Prostate gland (tissue), 2 donors: ENCODE data around the gene PLCG2. TPM values are rescaled to one million over a fixed set of nuclear protein-coding genes. Genes with fewer than 3 reads are reported as not detected.

Experiments used
- DNase-seq: peaks from one replicate; pipeline ENCODE4 v3.0.0-alpha.2; 2019; ENCODE audit warnings: low spot score
- H3K27ac ChIP-seq, 2 donors: fragments of 200-600 bp; sonication (generic); 2 replicates each; pipeline ENCODE4 v1.5.1; 2017 to 2019
- H3K27me3 ChIP-seq: fragments of 200-600 bp; sonication (generic); replicated peaks from 2 replicates; pipeline ENCODE4 v1.5.1; 2019; ENCODE audit not compliant: insufficient read depth
- H3K36me3 ChIP-seq, 2 donors: fragments of 200-600 bp; sonication (generic); 1 replicate in 1 of 2; 2 replicates in 1 of 2; pipeline versions ENCODE4 v1.5.1 to v1.8.1; 2017 to 2019
- H3K4me1 ChIP-seq: fragments of 200-600 bp; sonication (generic); replicated peaks from 2 replicates; pipeline ENCODE4 v1.5.1; 2019
- H3K4me3 ChIP-seq, 2 donors: fragments of 200-600 bp; sonication (generic); 2 replicates each; pipeline ENCODE4 v1.5.1; 2017 to 2019
- H3K9me3 ChIP-seq: fragments of 200-600 bp; sonication (generic); 2 replicates; pipeline ENCODE4 v1.5.1; 2017
- POLR2A ChIP-seq: fragments of 450-650 bp; IDR thresholded peaks from one replicate; pipeline ENCODE4 v1.6.1; 2016; ENCODE audit warnings: antibody characterized with exemption, mild to moderate bottlenecking
- POLR2AphosphoS5 ChIP-seq: sonication (generic); formaldehyde crosslinking; IDR thresholded peaks from one replicate; pipeline ENCODE4 v1.6.1; 2017; ENCODE audit warnings: antibody characterized with exemption
- WGBS: methylation state at CpG from one replicate; pipeline ENCODE4 v1.1.5; 2018; 5-methylcytosine and 5-hydroxymethylcytosine counted together
- intact Hi-C: fragments of 100-400 bp; cut with DNase I; formaldehyde crosslinking; loops from one replicate; pipeline ENCODE4 v1.14.2; 2022
- total RNA-seq, 2 donors: library from RNA; depleted of rRNA; stranded (reverse); fragments of >200 nt; gene quantifications; one replicate each; pipeline ENCODE4 v1.1.0, GENCODE V29; 2016
- TF ChIP-seq, protein P1 (sequence below), 4 experiments: fragments of 200-600 bp in 2 of 4; fragments of 450-650 bp in 2 of 4; sonication (generic) in 2 of 4; IDR thresholded peaks; 1 replicate in 3 of 4; 2 replicates in 1 of 4; pipeline ENCODE4 v1.5.1; 2016 to 2019; ENCODE audit warnings: antibody characterized with exemption in 4 of 4, mild to moderate bottlenecking in 2 of 4, moderate library complexity in 2 of 4

PLCG2 gene
- total RNA-seq, 2 donors from 2014 or later: 10.3 to 12.8 TPM

GRCh38 chr16:81778231-81778630 lies 860 bp upstream of the PLCG2 start:
- WGBS: 74% methylated on average over 6 of the region's 6 CpGs
- DNase-seq: no peak
- TF ChIP-seq POLR2AphosphoS5: no peak
- no peak for TF ChIP-seq POLR2A
- TF ChIP-seq, protein P1, sequence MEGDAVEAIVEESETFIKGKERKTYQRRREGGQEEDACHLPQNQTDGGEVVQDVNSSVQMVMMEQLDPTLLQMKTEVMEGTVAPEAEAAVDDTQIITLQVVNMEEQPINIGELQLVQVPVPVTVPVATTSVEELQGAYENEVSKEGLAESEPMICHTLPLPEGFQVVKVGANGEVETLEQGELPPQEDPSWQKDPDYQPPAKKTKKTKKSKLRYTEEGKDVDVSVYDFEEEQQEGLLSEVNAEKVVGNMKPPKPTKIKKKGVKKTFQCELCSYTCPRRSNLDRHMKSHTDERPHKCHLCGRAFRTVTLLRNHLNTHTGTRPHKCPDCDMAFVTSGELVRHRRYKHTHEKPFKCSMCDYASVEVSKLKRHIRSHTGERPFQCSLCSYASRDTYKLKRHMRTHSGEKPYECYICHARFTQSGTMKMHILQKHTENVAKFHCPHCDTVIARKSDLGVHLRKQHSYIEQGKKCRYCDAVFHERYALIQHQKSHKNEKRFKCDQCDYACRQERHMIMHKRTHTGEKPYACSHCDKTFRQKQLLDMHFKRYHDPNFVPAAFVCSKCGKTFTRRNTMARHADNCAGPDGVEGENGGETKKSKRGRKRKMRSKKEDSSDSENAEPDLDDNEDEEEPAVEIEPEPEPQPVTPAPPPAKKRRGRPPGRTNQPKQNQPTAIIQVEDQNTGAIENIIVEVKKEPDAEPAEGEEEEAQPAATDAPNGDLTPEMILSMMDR (IDR thresholded peaks at IDR 0.05): no peak

DNA sequence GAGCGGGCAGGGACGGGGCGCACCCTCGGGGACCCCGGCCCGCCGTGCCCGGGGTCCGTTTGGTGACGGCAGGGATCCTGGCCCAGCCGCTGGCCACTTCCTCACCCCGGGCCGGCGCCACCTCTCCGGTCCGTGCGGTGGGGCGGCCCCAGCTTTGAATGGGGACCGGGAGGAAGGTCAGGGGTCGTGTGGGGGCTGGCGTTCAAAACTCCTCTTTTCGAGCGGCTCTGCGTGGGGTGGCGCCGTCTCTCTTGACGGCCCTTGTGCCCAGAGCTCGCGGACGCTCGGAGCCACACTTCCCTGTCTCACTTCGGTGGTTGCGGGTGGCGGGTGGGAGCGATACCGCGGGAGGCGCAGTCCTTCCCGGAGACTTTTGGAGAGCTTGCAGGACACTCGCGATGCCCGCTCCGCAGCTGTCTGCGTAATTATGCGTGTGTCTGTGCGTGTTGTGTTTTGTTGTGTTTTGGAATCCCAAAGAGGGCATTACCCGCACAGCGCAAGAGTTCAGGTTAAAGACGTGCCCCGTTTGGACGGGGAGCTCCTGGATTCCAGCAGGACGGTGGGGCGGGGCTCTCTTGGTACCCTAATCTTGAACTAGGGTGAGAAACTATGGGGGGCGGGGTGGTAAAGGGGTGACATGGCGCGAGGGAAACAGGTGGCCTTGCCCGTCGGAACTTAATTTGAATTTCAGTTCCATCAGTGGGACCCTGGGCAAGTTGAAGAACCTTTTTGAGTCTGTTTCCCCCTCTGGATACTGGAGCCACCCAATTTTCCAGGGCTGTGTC lies 637 bp downstream of the PLCG2 start:
- Histone ChIP-seq H3K27ac (peak overlapping the region in 1 of 2 donors; percentile 31), H3K4me3 (peak overlapping the region; percentile 41 to 63), H3K9me3 (no peaks in the 10 kb centered on the region), H3K36me3 (no peaks in the 10 kb centered on the region), H3K4me1 (no peaks in the 10 kb centered on the region), H3K27me3 (no peaks in the 10 kb centered on the region)
- no peak for DNase-seq
- TF ChIP-seq POLR2A (no peak), POLR2AphosphoS5 (no peak)
- TF ChIP-seq, protein P1 (IDR thresholded peaks at IDR 0.05): no peak
- 6% methylated on average over 56 of the region's 58 CpGs for WGBS
- intact Hi-C loops: no loop called here

More at GRCh38 chr16:81778231-81778630, 860 bp upstream of the PLCG2 start:
- Histone ChIP-seq H3K36me3 (no peaks in the 10 kb centered on the region), H3K9me3 (no peaks in the 10 kb centered on the region), H3K4me1 (no peaks in the 10 kb centered on the region), H3K4me3 (no peak overlapping the region), H3K27me3 (no peaks in the 10 kb centered on the region), H3K27ac (no peak overlapping the region)
- intact Hi-C loops: no loop called here

GRCh38 chr16:81780350-81780749 lies 1.3 kb downstream of the PLCG2 start:
- Histone ChIP-seq H3K4me1 (no peaks in the 10 kb centered on the region), H3K27ac (no peak overlapping the region), H3K27me3 (no peaks in the 10 kb centered on the region), H3K36me3 (no peaks in the 10 kb centered on the region), H3K4me3 (no peak overlapping the region), H3K9me3 (no peaks in the 10 kb centered on the region)
- TF ChIP-seq POLR2A (no peak), POLR2AphosphoS5 (no peak)
- TF ChIP-seq, protein P1 (IDR thresholded peaks at IDR 0.05): no peak
- WGBS: 80% methylated on average over 8 of the region's 8 CpGs
- no peak for DNase-seq
- intact Hi-C loops: no loop called here

- Histone ChIP-seq H3K27me3 (no peaks in the 10 kb centered on the region), H3K4me3 (no peak overlapping the region)
- WGBS: 98% methylated on average over 3 of the region's 3 CpGs
Observed at GRCh38 chr16:81782236-81782635, 3.1 kb downstream of the PLCG2 start.

More at GRCh38 chr16:81782236-81782635, 3.1 kb downstream of the PLCG2 start:
- TF ChIP-seq POLR2AphosphoS5: no peak
- TF ChIP-seq, protein P1 (IDR thresholded peaks at IDR 0.05): no peak
- TF ChIP-seq POLR2A: no peak
- no peaks in the 10 kb centered on the region for H3K36me3 ChIP-seq
- intact Hi-C loops: no loop called here
- no peaks in the 10 kb centered on the region for H3K4me1 ChIP-seq
- no peak overlapping the region for H3K27ac ChIP-seq
- no peak for DNase-seq
- no peaks in the 10 kb centered on the region for H3K9me3 ChIP-seq
